ENCODE results near the gene ARGLU1.
A peak's percentile ranks its signal among the peaks of the same experiment; 100 is the strongest.

Gene ARGLU1

DNA sequence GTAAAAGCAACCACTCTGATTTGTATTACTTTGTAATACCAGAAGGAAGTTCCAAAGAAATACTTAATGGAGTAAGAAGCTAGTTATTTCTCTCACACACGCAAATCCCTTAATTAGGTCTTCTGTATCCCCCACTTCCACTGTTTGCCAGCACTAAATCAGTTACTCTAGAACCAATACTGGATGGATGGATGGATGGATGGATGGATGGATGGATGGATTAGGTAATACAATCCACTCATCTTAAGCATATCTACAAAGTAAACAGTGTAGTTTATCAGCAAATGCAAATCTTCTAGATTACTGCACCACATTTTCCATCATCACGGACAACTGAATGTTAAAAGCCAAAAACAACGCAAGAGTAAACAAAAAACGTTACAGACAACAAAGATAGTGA is 27.3 kb downstream of the ARGLU1 start:
- no peak for DNase-seq

DNA sequence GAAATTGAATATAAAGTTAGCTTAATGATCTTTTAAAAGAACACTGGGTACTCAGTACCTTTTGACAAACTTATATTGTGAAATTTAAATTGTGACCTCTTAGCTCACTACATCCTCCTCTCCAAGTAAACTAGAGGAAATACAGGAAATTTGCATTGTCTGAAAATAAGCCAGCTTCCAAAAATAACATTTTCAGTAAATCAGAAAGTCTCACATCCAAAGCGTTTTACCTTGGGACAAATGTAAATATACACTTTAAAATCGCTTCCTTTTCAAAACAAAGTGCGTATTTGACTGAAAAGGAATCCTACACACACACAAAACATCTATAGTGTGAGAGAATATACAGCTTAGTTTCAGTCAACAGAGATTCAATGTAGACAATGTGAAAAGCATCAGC is 30.4 kb downstream of the ARGLU1 start:
- no peak for DNase-seq

DNA sequence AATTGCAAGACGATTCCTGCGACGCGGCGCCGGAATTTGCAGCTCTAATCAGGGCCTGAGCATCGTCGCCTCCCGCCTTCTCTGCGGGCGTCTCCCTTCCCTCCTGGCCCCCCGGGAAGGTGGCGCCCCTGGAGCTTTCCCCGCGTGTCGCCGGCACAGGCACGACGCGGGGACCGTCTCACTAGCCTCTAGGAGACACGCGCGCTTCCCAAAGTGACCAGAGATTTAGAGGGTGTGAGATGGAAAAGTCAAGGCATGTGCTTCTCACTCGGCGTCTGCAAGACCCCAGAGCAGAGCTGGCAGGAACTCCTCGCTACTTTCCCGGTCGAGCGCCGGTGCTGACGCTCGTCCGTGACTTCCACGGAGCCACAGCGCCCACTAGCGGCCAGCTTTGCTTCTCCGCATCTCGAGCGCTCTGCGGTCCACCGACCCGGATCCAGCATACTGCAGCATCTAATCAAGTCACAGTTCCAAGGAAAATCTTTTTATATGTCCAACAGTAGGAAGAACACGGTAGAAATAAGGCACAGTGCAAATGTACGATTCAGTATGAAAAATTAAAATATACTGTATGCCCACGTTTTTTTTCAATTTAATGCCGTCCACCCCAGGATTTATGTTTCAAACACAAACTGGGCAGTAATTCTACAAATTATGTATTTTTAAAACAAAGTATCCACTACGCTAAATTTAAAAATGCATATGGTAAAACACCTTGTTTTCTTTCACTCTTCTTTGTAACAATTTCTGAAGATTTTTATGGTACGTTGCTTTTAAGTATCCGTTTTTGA is 31.5 kb downstream of the ARGLU1 start:
- peak; percentile 86 for DNase-seq

DNA sequence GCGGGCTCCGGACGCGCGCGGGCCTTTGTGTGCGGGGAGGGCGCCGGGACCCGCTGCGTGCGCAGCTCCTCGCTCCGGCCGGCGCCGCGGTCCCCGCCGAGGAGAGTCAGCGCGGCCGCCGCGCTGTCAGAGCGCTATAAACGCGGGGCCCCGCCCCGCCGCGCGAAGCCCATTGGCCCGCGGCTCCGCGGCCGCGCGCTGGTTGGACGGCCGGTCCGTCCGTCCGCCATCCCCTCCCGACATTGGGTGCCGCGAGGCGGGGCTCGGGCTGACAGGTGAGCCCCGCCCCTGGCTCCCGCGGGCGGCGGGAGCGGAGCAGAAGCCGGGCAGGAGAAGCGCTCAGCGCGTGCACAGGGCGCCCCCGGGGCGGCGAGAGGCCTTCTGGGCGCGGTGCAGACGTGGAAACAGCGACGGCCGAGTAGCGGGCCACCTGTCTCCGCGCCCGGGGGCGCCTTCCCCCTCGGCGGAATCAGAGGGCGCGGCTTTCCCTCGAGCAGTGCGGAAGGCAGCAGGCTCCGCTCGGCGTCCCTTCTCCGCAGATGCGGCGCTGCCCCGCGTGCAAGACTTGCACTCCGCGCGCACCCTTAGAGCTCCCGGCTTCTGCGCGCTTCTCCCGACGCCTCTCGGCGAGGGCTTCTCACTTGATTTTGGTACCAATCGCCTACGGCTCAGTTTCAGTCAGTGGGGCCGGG is 32.2 kb downstream of the ARGLU1 start, which contains the start of gene EFNB2:
TSS of gene EFNB2 (minus strand) at position 111 of the 692 bp plus-strand sequence. CDS start 698 bp downstream, outside the sequence.
- DNase-seq, result peak; percentile 95

DNA sequence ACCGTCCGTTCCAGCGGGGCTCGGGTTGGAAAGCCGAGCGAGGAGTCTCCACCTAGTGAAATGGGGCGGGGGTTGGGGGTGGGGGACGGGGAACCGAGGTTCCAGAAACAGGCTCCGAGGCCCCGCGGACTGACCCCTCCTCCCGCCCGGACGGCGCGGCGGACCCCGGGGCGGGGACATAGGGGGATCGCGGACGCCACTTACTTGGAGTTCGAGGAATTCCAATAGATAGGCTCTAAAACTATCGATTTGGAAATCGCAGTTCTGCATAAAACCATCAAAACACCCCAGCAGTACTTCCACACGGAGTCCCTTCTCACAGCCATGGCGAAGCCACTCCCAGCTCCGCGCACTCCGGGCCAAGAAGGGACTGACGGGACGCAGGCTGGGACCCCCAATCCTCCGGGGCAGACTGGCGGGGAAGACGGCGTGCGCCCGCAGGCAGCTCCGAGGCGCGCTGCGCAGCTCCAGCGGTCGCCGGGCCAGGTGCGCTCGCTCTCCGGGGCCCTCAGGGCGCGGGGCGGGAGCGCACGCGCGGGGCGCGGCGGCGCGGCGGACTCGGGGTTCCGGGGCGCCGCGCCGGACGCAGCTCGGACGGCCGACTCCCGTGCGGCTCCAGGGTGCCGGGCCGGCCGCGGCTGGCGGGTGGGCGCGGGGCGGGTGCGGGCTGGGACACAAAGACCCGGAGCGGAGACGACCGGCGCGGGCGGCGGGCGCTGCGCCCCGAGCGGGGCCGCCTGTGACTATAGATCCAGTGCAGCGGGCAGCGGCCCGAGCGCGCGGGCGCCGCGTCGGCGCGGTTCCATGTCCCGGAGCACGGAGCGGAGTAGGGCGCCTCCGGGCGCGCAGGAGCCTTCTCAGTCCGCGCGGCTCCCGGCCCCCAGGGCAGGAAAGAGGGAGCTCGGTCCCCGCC is 33.0 kb downstream of the ARGLU1 start:
- peak; percentile 55 for DNase-seq

DNA sequence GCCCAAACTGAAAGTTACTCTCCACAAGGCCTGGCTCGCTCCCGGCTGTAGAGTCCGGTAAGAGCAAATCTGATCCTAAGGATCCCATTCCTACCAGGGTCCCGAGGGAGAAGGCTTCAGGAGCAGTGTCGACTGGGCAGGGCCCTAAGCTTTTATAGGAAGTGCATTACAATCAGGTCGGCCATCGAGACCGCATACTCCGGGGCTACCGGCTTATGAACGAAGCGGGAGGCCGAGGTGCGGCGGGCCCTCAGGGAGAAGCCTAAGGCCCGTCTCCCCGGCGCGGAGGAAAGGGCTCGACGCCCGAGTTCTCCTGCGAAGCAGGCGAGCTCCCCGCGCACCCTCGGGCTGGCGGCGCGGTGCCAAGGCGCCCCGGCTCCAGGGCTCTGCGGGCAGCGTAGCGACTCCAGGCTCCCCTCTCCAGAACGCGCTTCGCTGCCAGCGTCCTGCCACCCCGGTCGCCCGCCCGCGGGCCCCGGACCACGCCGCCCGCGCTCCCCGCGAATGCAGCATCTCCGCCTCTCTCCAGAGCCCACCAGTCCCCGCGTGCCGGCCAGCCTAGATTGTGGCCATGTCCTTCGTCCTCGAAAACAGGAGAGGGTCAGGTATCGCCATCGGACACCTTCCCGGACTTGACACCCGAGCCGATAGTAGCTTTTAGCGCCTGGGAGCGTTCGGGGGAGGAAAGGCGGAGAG is 33.8 kb downstream of the ARGLU1 start:
- DNase-seq, result peak; percentile 30

DNA sequence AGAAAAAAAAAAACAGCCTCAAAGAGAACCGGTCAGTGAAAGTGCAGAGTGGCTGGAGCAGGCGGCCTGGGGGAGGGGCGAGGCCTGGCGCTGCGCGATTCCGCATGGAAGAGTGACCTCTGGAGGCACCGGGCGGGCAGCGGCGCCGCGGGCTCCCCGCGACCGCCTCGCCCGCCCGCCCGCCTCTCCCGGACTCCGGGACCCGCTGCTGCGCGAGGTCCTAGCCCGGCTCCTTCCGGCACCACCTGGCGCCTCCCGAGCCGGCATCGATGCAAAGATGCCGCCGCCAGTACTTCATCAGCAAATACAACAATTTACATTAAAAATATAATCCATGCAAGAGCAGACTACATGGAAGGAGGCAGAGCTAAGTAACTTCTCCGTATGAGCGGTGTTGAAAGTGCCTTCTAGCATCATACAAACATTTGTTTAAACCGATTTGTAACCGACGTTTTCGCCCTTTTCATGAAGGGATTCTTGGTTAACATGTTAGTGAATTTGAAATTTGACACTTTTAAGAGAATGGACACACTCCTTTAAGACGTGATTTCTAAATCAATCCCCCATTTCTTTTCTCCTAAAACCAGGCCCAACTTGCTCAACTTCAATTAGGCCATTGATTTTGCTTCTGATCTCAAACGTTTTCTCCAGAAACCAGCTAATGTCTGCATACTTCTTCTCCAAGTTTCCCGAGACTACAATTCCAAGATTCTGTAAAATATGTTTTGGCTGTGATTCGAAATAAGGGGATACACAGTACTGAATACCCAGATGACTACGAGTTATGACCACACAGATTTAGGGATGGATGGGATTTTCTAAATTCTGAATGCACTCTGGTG is 34.6 kb downstream of the ARGLU1 start:
- DNase-seq, result peak; percentile 75

DNA sequence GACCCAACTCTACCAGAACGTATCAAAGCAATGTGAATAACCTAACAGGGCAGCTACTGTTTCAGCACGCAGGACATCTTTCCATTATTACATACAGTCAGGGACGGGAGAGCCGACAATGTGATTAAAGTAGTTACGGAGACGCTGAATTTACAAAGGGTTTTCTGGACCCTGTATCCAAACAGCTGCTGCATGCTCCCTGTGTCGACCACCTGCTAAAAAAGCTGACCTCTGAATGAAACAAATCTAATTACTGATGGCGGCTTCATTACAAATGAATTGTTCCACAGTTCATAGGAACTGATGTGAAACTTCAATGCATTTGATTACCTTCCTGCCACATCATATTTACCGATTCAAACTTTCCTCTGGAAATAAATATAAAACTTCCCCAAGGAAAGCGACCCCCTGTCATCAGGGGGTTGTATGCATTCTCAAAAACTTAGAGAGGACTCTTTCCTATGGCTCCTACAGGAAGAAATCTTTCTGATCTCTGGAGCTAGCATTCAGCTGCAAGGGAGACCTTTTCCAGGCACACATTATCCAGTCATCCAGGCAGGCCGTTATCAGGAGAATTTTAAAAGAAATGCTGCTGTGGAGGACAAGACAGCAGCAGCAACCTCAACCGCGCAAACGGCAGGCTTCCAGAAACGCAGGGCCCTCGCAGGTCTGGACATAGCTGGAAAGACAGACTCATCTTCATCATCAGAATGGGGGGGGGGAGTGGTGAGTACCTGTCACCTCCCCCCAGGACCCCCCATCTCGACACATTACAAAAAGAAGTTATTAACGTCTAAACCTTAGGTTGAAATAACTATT is 35.6 kb downstream of the ARGLU1 start:
- no peak for DNase-seq

DNA sequence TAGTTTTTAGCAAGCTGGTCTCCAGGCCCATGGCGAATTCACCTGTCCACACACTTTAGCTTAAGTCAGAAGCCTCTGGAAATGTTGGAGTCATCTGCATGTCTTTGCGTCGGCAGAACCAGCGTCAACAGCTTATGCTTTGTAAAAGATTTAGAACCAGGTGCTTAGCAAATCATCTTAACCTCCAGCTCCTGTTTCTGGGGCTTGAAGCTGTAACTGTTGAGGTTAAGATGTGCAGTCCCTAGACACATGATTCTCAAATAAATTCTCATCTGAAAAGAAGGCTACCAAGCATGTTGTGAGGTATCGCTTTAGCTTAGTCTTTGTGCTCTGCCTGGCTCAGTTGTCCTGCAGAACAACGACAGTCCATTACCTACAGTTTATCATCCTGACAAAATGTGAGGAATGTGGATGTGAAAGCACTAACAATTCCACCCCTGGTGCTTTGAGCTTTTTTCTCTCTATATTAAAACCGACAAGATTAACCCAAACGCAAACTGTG is 36.9 kb downstream of the ARGLU1 start:
- no peak for DNase-seq

DNA sequence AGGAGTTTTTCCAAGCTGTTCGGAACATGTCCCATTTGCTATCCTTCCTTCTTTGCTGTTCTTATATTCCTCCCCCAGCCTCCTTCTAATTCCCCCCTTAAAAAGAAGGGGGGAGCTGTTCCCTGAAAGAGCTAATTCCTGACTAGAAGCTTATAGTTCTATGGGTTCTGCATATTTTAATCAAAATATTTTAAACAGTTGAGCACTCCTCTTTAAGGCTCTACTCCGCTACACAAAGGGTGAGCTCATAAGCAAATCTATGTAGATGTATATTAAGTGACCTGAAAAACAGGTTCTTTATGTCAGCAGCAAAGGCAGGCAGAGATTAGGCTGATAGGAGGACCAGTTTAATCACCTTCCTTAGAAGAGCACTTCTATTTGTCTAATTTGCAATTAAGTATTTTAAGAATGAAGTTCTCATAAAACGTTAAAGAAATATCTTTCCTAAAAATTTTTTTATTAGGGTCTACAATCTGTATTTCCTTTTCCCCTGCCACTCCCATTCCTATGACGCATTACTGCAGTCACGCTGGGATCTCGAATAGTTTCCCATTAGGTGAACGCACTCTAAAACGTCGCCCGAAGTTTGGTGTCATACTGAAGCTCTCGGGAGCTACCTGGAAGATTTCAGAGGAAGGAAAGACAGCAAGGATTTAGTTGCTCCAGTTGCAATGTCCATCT is 37.6 kb downstream of the ARGLU1 start:
- no peak for DNase-seq

DNA sequence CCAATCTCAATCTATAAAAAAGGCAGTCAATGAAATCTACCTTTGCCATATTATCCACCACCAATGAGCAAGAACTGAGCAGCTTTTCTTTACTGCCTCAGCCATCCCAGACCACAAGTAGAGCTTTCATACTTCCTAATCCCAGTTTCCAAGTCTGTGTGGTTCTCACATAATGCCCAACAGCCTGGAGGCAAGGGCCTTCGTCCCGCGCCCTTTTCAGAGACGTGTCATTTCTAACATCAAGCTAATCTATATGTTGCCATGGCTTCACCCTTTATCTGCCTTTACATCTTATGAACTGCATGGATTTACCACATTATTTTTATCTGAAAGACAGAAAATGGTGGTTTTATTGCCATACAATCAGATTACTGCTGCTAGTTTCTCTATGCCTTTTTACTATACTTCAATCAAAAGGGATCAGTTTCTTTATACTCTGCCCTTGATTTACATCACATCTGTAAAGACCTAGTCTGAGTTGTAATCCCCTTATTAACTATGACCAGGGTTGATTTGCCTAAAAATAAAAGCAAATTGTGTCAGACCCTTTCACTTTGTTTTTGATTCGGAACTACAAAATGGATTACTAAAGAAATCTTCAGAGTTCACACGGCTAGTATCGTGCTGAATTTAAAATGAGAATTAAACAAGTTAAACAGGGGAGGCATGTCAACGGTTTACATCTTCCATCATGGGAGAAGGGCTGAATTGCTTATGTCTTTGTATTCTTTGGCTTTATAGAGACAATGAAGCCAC is 38.3 kb downstream of the ARGLU1 start:
- no peak for DNase-seq

DNA sequence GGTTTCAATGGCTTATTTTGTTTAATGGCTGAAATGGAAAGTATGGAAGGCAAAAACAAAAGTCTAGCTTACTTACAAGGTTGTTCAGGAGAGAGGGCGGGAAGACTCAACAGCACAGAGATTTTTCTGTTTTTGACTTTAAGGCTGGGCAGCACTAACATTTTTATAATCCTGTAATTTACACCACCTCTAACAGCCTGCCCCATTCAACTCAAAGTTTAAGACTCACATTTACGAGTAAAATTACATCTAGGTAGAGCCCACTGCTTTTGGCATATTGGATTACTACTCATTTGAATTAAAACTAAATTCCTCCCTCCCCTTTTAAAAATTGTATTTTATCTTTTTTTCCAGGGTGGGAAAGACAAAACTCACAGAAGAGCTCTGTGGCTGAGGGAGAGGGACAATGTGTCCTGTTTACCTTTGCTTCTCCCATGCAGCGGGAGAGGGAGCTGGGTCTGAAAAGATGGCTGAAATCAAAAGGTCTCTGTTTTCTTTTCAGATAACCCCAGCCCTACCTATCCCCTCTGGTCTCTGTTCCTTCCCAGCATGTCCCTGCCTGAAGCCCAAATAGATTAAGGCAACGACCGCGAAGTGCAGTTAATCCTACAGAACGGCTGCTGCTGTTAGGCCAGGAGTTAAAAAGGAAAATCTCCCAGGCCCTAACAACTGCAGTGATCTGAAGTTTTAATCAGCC is 39.1 kb downstream of the ARGLU1 start:
- DNase-seq, result no peak

DNA sequence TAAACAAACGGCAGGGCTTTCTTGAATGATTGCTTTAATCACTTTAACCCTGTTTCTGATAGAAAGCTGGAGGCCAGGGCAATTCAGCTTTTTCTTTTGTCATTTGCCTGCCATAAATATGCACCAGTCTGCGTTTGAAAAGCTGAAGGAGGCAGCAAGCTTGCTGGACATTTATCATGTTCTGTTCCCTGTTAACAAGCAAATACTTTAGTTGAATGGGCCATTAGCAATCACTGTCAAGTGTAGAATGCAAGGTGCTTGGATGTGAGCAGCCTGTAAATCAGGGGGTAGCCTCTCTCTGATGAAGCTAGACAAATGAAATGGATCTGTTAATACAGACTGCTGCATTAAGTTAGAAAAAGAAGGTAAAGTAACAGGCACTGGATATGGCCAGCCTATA is 40.1 kb downstream of the ARGLU1 start:
- DNase-seq, result no peak

DNA sequence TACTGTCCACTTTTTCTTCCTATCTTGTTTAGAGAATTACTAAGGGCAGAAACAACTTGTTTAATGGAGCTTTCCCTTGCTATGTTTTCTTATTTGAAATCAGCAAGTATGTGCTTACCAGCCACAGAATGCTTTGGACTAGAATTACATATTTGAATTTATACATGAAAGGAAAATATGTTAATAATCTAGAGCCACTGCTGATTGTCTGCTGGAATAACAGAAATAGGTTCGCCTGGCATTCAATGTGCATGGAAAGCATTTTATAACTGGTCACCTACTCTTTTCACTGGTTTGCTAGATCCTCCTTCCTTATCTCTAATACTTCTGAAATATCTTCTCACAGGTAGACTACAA is 40.5 kb downstream of the ARGLU1 start:
- DNase-seq, result no peak

DNA sequence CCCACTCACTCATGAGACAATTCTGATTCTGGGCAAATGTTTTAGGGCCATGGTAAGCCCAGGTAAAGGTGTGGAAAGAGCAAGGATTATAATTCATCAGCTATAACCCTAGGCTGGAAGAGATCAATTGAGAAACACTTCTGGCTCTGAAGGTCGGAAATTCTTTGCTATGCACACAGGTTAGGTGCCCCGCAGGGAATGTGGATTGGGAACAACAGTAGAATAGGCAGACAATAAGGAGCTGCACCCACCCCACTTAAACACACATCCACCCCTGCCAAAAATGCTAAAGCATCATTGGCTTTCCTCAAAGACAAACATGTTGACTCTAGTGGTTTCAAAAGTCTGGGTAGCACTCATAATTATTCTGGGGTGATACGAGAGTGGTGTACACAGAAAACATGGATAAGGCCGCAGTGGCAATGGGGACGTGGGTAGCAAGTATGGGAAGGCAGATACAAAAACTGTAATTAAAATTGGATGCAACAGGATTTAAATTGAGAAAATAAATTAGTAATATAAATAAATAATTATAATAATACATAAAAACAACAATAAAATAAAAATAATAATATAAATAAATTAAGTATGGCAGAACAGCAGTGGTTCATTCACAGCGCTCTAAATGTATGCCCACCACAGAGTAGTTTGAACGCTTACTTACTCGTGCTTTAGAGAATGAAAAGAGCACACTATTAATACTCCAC is 41.0 kb downstream of the ARGLU1 start:
- no peak for DNase-seq

DNA sequence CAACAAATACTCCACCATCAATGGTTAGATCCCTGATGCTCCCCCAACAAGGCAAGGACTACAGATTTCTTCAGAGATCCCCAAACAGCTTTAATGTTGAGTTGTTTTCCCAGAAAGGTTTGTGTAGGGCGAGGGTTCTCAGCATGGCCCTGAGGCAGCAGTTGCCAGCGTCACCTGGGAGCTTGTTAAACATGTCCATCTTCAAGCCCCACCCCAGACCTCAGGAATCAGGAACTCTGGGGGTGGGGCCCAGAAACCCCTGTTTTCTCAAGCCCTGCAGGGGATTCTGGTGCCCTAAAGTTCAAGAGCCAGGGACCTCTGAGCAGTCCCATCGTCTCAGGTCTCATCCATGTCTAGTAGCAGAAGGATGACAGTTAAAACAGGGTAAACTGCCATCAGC is 42.1 kb downstream of the ARGLU1 start:
- DNase-seq, result no peak

DNA sequence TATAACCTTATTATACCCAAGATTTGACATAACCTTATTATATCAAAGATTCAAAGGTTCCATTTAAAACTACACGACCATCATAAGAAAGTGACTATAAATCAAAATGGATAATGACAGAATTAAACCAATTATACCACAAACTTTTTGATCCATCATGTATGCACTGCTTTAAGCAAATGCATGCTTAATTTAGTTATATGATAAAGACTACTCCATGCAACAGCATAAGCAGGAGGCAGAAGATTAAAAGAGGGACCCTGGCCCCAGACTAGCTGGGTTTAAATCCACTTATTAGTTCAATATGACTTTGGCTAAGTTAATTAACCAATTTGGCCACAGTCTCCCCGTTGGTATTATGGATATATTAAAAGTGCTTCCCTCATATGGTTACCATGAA is 43.8 kb downstream of the ARGLU1 start:
- no peak for DNase-seq

DNA sequence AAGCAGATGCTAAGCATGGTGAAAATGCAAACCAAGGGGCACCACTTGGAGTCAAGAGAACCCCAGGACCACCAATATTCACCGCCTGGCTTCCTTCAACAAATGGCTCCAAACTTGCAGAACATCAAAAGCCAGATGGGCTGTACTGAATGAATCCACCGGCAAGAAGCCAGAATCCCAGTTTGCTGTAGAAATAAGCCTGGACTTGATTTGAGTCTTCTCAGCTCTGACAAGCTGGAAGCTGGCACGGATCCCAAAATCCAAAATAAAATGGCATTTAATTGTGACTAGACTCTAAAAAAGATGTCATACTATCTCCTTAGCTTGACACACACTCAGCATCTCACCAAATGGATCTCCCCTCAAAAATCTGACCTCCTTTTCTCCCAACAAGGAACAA is 44.4 kb downstream of the ARGLU1 start:
- DNase-seq, result no peak
